H1 (cell line): ENCODE results near the gene FAM234A. TPM values are rescaled to one million over a fixed set of nuclear protein-coding genes. Genes with fewer than 3 reads are reported as not detected.

Experiments
- ATF2 ChIP-seq: IDR thresholded peaks from 2 replicates; pipeline ENCODE4 v1.6.1; 2012; ENCODE audit warnings: low read length, inconsistent platforms
- NRF1 ChIP-seq: IDR thresholded peaks from 2 replicates; pipeline ENCODE4 v1.6.1; 2011; ENCODE audit warnings: mild to moderate bottlenecking, low read depth, low read length, improper control_type of control experiment
- RBBP5 ChIP-seq: IDR thresholded peaks from 2 replicates; pipeline ENCODE4 v1.7.1; 2012; ENCODE audit warnings: low read depth, mild to moderate bottlenecking, inconsistent platforms, low read length, moderate library complexity, borderline replicate concordance
- RXRA ChIP-seq: IDR thresholded peaks from 2 replicates; pipeline ENCODE4 v1.6.1; 2011; ENCODE audit warnings: low read depth, mild to moderate bottlenecking, low read length, moderate library complexity; ENCODE audit not compliant: insufficient read depth
- SRF ChIP-seq: IDR thresholded peaks from 2 replicates; pipeline ENCODE4 v1.6.1; 2011; ENCODE audit warnings: mild to moderate bottlenecking, low read depth, low read length, moderate library complexity
- polyA plus RNA-seq, 7 experiments: library from polyadenylated mRNA; depleted of rRNA in 3 of 7; stranded (reverse) in 5 of 7; unstranded in 2 of 7; fragments of >200 nt in 5 of 7; fragments of 200-250 nt in 2 of 7; gene quantifications; 1 replicate in 5 of 7; 2 replicates in 1 of 7; 4 replicates in 1 of 7; pipeline versions ENCODE4 v1.2.1 to v1.2.3, GENCODE V29; 2011 to 2013; ENCODE audit warnings: missing spikeins in 2 of 7, mixed read lengths in 2 of 7
- total RNA-seq: library from RNA; stranded (reverse); fragmentation: NEBNext Ultra II Directional; extraction: Animal tissue kit (Norgen Biotek cat#: 25700); gene quantifications from 2 replicates; pipeline ENCODE4 v1.2.1, GENCODE V29; 2021

FAM234A gene
- total and polyA plus RNA-seq, 2 of the 8 experiments (the other 6 are each of a cell fraction or from before 2014, with no cell fraction given) = 80.6 to 104 TPM

- TF ChIP-seq ATF2 = no peak
- TF ChIP-seq RBBP5 = no peak
- TF ChIP-seq RXRA = no peak
- no peak for TF ChIP-seq NRF1
- no peak for TF ChIP-seq SRF
These were observed 47.1 kb downstream of the FAM234A start (continued) for GRCh38 chr16:281660-282255.
